CD4-positive, alpha-beta T cell treated with Interferon alpha-2 for 1 hour (primary cell): ENCODE results near the gene STX1A.
"Not testable (repeated sequence)": the region's sequence is repeated elsewhere in the genome, so short reads cannot be mapped to it uniquely, and the experiment has no call there.

ENCODE experiments used
- DNase-seq, 2 donors: peaks; one replicate each; pipeline ENCODE4 v3.0.0-alpha.2; 2020 to 2022

Gene STX1A

GRCh38 chr7:73680501-73680900 is 39.0 kb downstream of the STX1A start:
- no peak for DNase-seq

GRCh38 chr7:73679709-73680108 is 39.8 kb downstream of the STX1A start:
- no peak for DNase-seq

GRCh38 chr7:73678862-73679261 is 40.6 kb downstream of the STX1A start:
- DNase-seq = no peak

GRCh38 chr7:73676062-73676461 is 43.4 kb downstream of the STX1A start:
- not testable (repeated sequence) for DNase-seq

GRCh38 chr7:73674468-73675124 is 44.9 kb downstream of the STX1A start:
- DNase-seq = no peak

- no peak for DNase-seq
Observed at GRCh38 chr7:73671857-73672445, 47.5 kb downstream of the STX1A start.

GRCh38 chr7:73671322-73671661 is 48.2 kb downstream of the STX1A start:
- no peak for DNase-seq

- no peak for DNase-seq
Observed at GRCh38 chr7:73669858-73670385, 49.5 kb downstream of the STX1A start.

GRCh38 chr7:73669288-73669701 is 50.2 kb downstream of the STX1A start:
- DNase-seq = no peak

GRCh38 chr7:73668886-73669230 is 50.6 kb downstream of the STX1A start:
- DNase-seq = no peak

- peak in 1 of 2 donors; percentile 16 for DNase-seq
Observed at GRCh38 chr7:73668103-73668885, 51.2 kb downstream of the STX1A start.

- peak; percentile 90 to 95 for DNase-seq
Observed at GRCh38 chr7:73667344-73668102, 51.9 kb downstream of the STX1A start, which contains the start of gene VPS37D. TSS of gene VPS37D (plus strand) at chr7:73667831. CDS start at chr7:73667959, 128 bp downstream.

GRCh38 chr7:73663033-73663432 is 56.4 kb downstream of the STX1A start:
- DNase-seq = no peak

- not testable (repeated sequence) for DNase-seq
Observed at GRCh38 chr7:73660594-73660993, 58.9 kb downstream of the STX1A start.

GRCh38 chr7:73659983-73660382 is 59.5 kb downstream of the STX1A start:
- no peak for DNase-seq

GRCh38 chr7:73655309-73655708 is 64.2 kb downstream of the STX1A start:
- not testable (repeated sequence) for DNase-seq

- no peak for DNase-seq
Observed at GRCh38 chr7:73652541-73652949, 66.9 kb downstream of the STX1A start.

- DNase-seq = no peak
Observed at GRCh38 chr7:73650524-73650923, 68.9 kb downstream of the STX1A start.

- DNase-seq = no peak
Observed at GRCh38 chr7:73649576-73649975, 69.9 kb downstream of the STX1A start.
